ENCODE results near the gene SEH1L.

DNA sequence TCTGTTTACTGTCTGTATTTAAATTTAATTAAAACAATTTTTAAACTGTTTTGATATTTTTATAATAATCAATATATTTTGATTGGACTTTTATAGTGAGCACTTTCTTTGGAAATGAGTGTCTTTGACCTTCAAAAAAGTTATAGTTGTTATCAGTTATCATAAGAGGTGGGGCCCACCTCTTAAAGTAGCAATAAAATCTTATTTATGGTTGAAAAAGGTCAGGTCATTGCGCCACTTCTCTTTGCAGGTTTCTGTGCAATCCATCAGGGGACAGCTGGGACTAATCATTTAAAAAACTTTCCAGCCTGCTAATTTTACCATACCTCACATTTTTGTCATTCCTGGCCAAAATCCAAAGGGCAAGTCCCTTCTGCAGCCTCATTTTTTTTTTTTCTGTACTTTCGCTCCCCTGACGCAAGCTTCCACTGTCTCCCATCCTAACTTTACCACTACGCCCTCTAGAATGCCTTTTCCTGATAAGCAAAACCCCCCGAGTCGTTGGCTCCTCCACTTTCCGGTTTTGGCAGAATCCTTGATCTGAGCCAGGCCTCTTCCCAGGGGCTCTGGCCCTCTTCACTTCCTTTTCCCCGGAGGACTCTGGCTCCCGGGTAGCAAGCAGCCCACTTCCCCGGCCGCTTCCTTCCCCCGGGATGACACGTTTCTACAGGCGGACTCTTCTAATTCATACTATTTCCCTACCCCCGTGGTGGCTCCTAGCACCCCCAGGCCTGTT, 1.1 kb upstream of the SEH1L start:
- TF ChIP-seq EZH2 (IDR thresholded peaks at IDR 0.05): no peak
- no peak for TF ChIP-seq EZH2phosphoT487 (IDR thresholded peaks at IDR 0.05)
- no peak for TF ChIP-seq CTCF (IDR thresholded peaks at IDR 0.05)
